Right lobe of liver (tissue), 6 donors: ENCODE measurements around the gene EML3. TPM values are rescaled to one million over a fixed set of nuclear protein-coding genes. Genes with fewer than 3 reads are reported as not detected.

Experiments
- ATAC-seq, 4 donors: fragments of 200-7000 bp; cut with Tn5 transposase; one replicate each; pipeline ENCODE4 v1.9.1; 2020; ENCODE audit warnings: mild to moderate bottlenecking in 4 of 4, moderate library complexity in 4 of 4
- DNase-seq, 3 donors: peaks; one replicate each; pipeline ENCODE4 v3.0.0-alpha.2; 2020
- H3K27ac ChIP-seq, 3 donors: fragments of 200-600 bp; one replicate each; pipeline ENCODE4 v1.8.0; 2022
- H3K27me3 ChIP-seq, 2 donors: fragments of 200-600 bp; one replicate each; pipeline ENCODE4 v1.8.0; 2022
- H3K36me3 ChIP-seq, 4 donors: fragments of 200-600 bp; sonication (generic) in 1 of 4; one replicate each; pipeline versions ENCODE4 v1.5.1 to v1.8.0; 2017 to 2022; ENCODE audit warnings: control low read depth in 1 of 4
- H3K4me1 ChIP-seq, 4 donors: fragments of 200-600 bp; sonication (generic) in 1 of 4; one replicate each; pipeline versions ENCODE4 v1.5.1 to v1.8.0; 2017 to 2022; ENCODE audit warnings: control low read depth in 1 of 4
- H3K4me3 ChIP-seq, 3 donors: fragments of 200-600 bp; one replicate each; pipeline ENCODE4 v1.8.0; 2022
- H3K9me3 ChIP-seq, 4 donors: fragments of 200-600 bp; sonication (generic) in 1 of 4; one replicate each; pipeline versions ENCODE4 v1.5.1 to v1.8.0; 2017 to 2022; ENCODE audit warnings: control low read depth in 1 of 4
- CTCF ChIP-seq, 4 donors: fragments of 200-600 bp in 3 of 4; fragments of 450-650 bp in 1 of 4; IDR thresholded peaks; one replicate each; pipeline versions ENCODE4 v1.5.1 to v1.8.0; 2016 to 2022; ENCODE audit warnings: antibody characterized with exemption in 4 of 4, mild to moderate bottlenecking in 2 of 4
- POLR2A ChIP-seq: fragments of 450-650 bp; IDR thresholded peaks from one replicate; pipeline ENCODE4 v1.6.1; 2017; ENCODE audit warnings: antibody characterized with exemption, mild to moderate bottlenecking
- WGBS: methylation state at CpG from one replicate; pipeline ENCODE4 v1.1.6; 2018; ENCODE audit warnings: low coverage, low lambda C conversion rate; ENCODE audit not compliant: insufficient coverage; ENCODE audit errors: missing lambda C conversion rate; 5-methylcytosine and 5-hydroxymethylcytosine counted together
- intact Hi-C, 2 donors: fragments of 100-400 bp; cut with DNase I; formaldehyde crosslinking; loops; one replicate each; pipeline versions ENCODE4 v1.11.2 to v1.14.1; 2022
- total RNA-seq, 6 experiments: library from RNA; depleted of rRNA in 2 of 6; stranded (reverse); fragments of >200 nt in 2 of 6; fragmentation: NEBNext Ultra II Directional in 3 of 6; extraction: Animal tissue kit (Norgen Biotek cat#: 25700) in 3 of 6; gene quantifications; one replicate each; pipeline versions ENCODE4 v1.1.0 to v1.2.4, GENCODE V29; 2016 to 2023
- donor health status: DM: no; HTN: yes; CAD: no.
- donor health status: DM: no; HTN: no; CAD: no.
- donor health status: DM: no; HTN: no; CAD: no.
- donor health status: DM: no; HTN: yes; CAD: no.
- donor health status: DM: no; HTN: yes; CAD: no.

EML3 gene
- total RNA-seq, 6 experiments from 2014 or later = 19.1 to 36.4 (median 22.7) TPM

GRCh38 chr11:62579252-62579651 lies 33.3 kb downstream of the EML3 start:
- Histone ChIP-seq H3K4me3 (no peak overlapping the region), H3K27me3 (no peaks in the 10 kb centered on the region), H3K36me3 (peaks cover 0 to 54% (median 13%) of the 10 kb centered on the region in 4 donors), H3K27ac (peak overlapping the region in 1 of 3 donors; percentile 13), H3K4me1 (peaks cover 0 to 19% (median 2%) of the 10 kb centered on the region in 4 donors), H3K9me3 (no peaks in the 10 kb centered on the region)
- intact Hi-C loops = no loop called here
- TF ChIP-seq POLR2A (no peak), CTCF (IDR thresholded peaks at IDR 0.05) (no peak)
- DNase-seq = no peak
- ATAC-seq = no peak
- 82% methylated on average over 2 of the region's 2 CpGs for WGBS

- no peak for ATAC-seq
- Histone ChIP-seq H3K4me1 (peaks cover 0 to 19% (median 2%) of the 10 kb centered on the region in 4 donors), H3K9me3 (no peaks in the 10 kb centered on the region), H3K4me3 (no peak overlapping the region), H3K36me3 (peaks cover 0 to 54% (median 12%) of the 10 kb centered on the region in 4 donors), H3K27ac (no peak overlapping the region), H3K27me3 (no peaks in the 10 kb centered on the region)
- DNase-seq = no peak
- TF ChIP-seq POLR2A (no peak), CTCF (IDR thresholded peaks at IDR 0.05) (no peak)
- intact Hi-C loops = no loop called here
- WGBS = 91% methylated on average over 5 of the region's 11 CpGs
Measured at GRCh38 chr11:62578541-62578940, 34.0 kb downstream of the EML3 start.

GRCh38 chr11:62577046-62577714 lies 35.4 kb downstream of the EML3 start:
- TF ChIP-seq CTCF (IDR thresholded peaks at IDR 0.05) = no peak
- TF ChIP-seq POLR2A = no peak
- ATAC-seq (peak in 2 of 4 donors; percentile 5 to 7), DNase-seq (peak in 1 of 3 donors; percentile 41)
- Histone ChIP-seq H3K27me3 (no peaks in the 10 kb centered on the region), H3K27ac (peak overlapping the region; percentile 96 to 100 (median 99)), H3K4me3 (no peak overlapping the region), H3K9me3 (no peaks in the 10 kb centered on the region), H3K4me1 (peaks cover 0 to 27% (median 2%) of the 10 kb centered on the region in 4 donors), H3K36me3 (peaks cover 0 to 55% (median 11%) of the 10 kb centered on the region in 4 donors)
- 51% methylated on average over 9 of the region's 12 CpGs for WGBS
- intact Hi-C loops = no loop called here

GRCh38 chr11:62575837-62576236 lies 36.7 kb downstream of the EML3 start:
- H3K9me3 ChIP-seq = no peaks in the 10 kb centered on the region
- no peaks in the 10 kb centered on the region for H3K27me3 ChIP-seq
- intact Hi-C loops = no loop called here
- H3K36me3 ChIP-seq = peaks cover 0 to 55% (median 17%) of the 10 kb centered on the region in 4 donors
- H3K4me1 ChIP-seq = peaks cover 0 to 22% (median 0%) of the 10 kb centered on the region in 4 donors
- ATAC-seq (no peak), DNase-seq (no peak)
- peak overlapping the region in 1 of 3 donors; percentile 59 for H3K4me3 ChIP-seq
- TF ChIP-seq CTCF (IDR thresholded peaks at IDR 0.05) (no peak), POLR2A (no peak)
- WGBS = 72% methylated on average over 2 of the region's 14 CpGs
- H3K27ac ChIP-seq = peak overlapping the region; percentile 96 to 100 (median 99)
